Adrenal gland (tissue), 5 donors: ENCODE measurements around the gene OSMR.

ENCODE experiments used
- CTCF ChIP-seq, 6 experiments: fragments of 450-650 bp in 4 of 6; fragments of 200-600 bp in 2 of 6; sonication (generic) in 1 of 6; IDR thresholded peaks; 1 replicate in 5 of 6; 2 replicates in 1 of 6; pipeline versions ENCODE4 v1.5.1 to v1.8.0; 2016 to 2021; ENCODE audit warnings: antibody characterized with exemption in 6 of 6, mild to moderate bottlenecking in 2 of 6, moderate library complexity in 1 of 6
- POLR2A ChIP-seq, 2 donors: fragments of 450-650 bp; IDR thresholded peaks; one replicate each; pipeline ENCODE4 v1.6.1; 2017; ENCODE audit warnings: antibody characterized with exemption in 2 of 2, mild to moderate bottlenecking in 2 of 2, moderate library complexity in 1 of 2
- donor health status: DM: no; HTN: no; CAD: no.

GRCh38 chr5:38835887-38836286 is 9.9 kb upstream of the OSMR start:
- TF ChIP-seq CTCF (IDR thresholded peaks at IDR 0.05): no peak
- TF ChIP-seq POLR2A (IDR thresholded peaks at IDR 0.05): no peak
